Gastrocnemius medialis (tissue), 4 donors: ENCODE measurements around the gene C4orf36. TPM values are rescaled to one million over a fixed set of nuclear protein-coding genes. Genes with fewer than 3 reads are reported as not detected.
A peak's percentile ranks its signal among the peaks of the same experiment; 100 is the strongest.

Source experiments
- ATAC-seq, 2 donors: fragments of 150-250 bp; one replicate each; pipeline ENCODE4 v1.9.1; 2016
- DNase-seq, 2 donors: peaks; one replicate each; pipeline ENCODE4 v3.0.0-alpha.2; 2019
- H3K27ac ChIP-seq, 4 donors: fragments of 200-600 bp; sonication (generic); 1 replicate in 1 of 4; 2 replicates in 3 of 4; pipeline ENCODE4 v1.5.1; 2016 to 2018; ENCODE audit warnings: mild to moderate bottlenecking in 2 of 4, moderate library complexity in 1 of 4
- H3K27me3 ChIP-seq, 3 donors: fragments of 200-600 bp; sonication (generic) in 2 of 3; 1 replicate in 1 of 3; 2 replicates in 2 of 3; pipeline versions ENCODE4 v1.5.1 to v1.6.0; 2016 to 2019; ENCODE audit warnings: mild to moderate bottlenecking in 1 of 3, moderate library complexity in 1 of 3
- H3K36me3 ChIP-seq, 2 donors: fragments of 200-600 bp; sonication (generic) in 1 of 2; one replicate each; pipeline ENCODE4 v1.5.1; 2017 to 2018
- H3K4me1 ChIP-seq, 2 donors: fragments of 200-600 bp; sonication (generic) in 1 of 2; one replicate each; pipeline ENCODE4 v1.5.1; 2016 to 2017; ENCODE audit warnings: mild to moderate bottlenecking in 2 of 2
- H3K4me3 ChIP-seq, 4 donors: fragments of 200-600 bp; sonication (generic) in 3 of 4; 1 replicate in 1 of 4; 2 replicates in 3 of 4; pipeline ENCODE4 v1.5.1; 2016 to 2019; ENCODE audit warnings: mild to moderate bottlenecking in 2 of 4
- H3K9me3 ChIP-seq, 3 donors: fragments of 200-600 bp; sonication (generic) in 2 of 3; 1 replicate in 1 of 3; 2 replicates in 2 of 3; pipeline ENCODE4 v1.5.1; 2016 to 2019
- CTCF ChIP-seq, 5 experiments: fragments of 450-650 bp in 3 of 5; fragments of 200-600 bp in 2 of 5; sonication (generic) in 2 of 5; IDR thresholded peaks in 4 of 5; conservative IDR thresholded peaks in 1 of 5; 1 replicate in 4 of 5; 2 replicates in 1 of 5; pipeline ENCODE4 v1.5.1; 2016 to 2019; ENCODE audit warnings: antibody characterized with exemption in 5 of 5, mild to moderate bottlenecking in 3 of 5, moderate library complexity in 3 of 5
- POLR2A ChIP-seq, 2 donors: fragments of 450-650 bp; IDR thresholded peaks; one replicate each; pipeline ENCODE4 v1.6.1; 2017; ENCODE audit warnings: antibody characterized with exemption in 2 of 2, mild to moderate bottlenecking in 2 of 2, moderate library complexity in 2 of 2
- in situ Hi-C, 4 donors: fragments of 200-750 bp; cut with MboI; loops; one replicate each; pipeline versions ENCODE4 v1.15.0 to v1.8.0; 2017; ENCODE audit warnings: low sequenced_read_pairs in 4 of 4
- intact Hi-C: fragments of 100-400 bp; cut with DNase I; formaldehyde crosslinking; loops from one replicate; pipeline ENCODE4 v1.15.1; 2023; ENCODE audit warnings: low total_unique reads
- total RNA-seq, 4 donors: library from RNA; depleted of rRNA; stranded (reverse); fragments of >200 nt; gene quantifications; one replicate each; pipeline versions ENCODE4 v1.1.0 to v1.2.3, GENCODE V29; 2016

Gene C4orf36
- total RNA-seq, 4 donors from 2014 or later, result 0.38 TPM; not detected in 3

DNA sequence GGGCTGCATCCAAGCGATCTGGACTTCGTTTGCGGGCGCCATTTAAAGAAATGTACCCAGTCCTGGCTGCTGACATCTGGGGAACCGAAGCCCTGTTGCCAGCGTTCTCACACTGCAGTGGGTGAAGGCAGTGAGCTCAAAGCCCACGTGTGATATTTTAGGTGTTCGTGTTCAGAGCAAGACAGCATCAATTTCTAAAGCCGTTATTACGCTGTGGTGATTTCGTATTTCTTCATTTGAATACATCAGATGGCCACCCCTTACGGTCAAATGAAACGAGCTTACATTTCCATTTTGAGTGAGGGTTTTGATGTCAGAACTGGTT is 376 bp upstream of the C4orf36 start:
- peaks cover 7 to 8% of the 10 kb centered on the region in 2 donors for H3K4me1 ChIP-seq
- TF ChIP-seq CTCF (IDR thresholded peaks at IDR 0.05 in 4 of 5, conservative IDR thresholded peaks at IDR 0.05 in 1 of 5), result no peak
- TF ChIP-seq POLR2A (IDR thresholded peaks at IDR 0.05), result no peak
- intact Hi-C loops, result loop anchor here (10.0 kb wide), 2 partner anchors 298 to 342 kb away; partner anchors contain the start of gene PTPN13
- no peaks in the 10 kb centered on the region for H3K9me3 ChIP-seq
- H3K4me3 ChIP-seq, result peak overlapping the region; percentile 71 to 92 (median 84)
- no peaks in the 10 kb centered on the region for H3K27me3 ChIP-seq
- H3K36me3 ChIP-seq, result no peaks in the 10 kb centered on the region
- DNase-seq (no peak), ATAC-seq (no peak)
- in situ Hi-C loops, result no loop called here
- H3K27ac ChIP-seq, result peak overlapping the region in 2 of 4 donors; percentile 36 to 50

GRCh38 chr4:86890790-86891189 is 1.4 kb downstream of the C4orf36 start:
- in situ Hi-C loops, result no loop called here
- no peak for TF ChIP-seq CTCF (IDR thresholded peaks at IDR 0.05 in 4 of 5, conservative IDR thresholded peaks at IDR 0.05 in 1 of 5)
- no peak for TF ChIP-seq POLR2A (IDR thresholded peaks at IDR 0.05)
- H3K4me3 ChIP-seq, result no peak overlapping the region
- no peaks in the 10 kb centered on the region for H3K27me3 ChIP-seq
- intact Hi-C loops, result loop anchor here (10.0 kb wide), 2 partner anchors 296 to 344 kb away; partner anchors contain the start of gene PTPN13
- H3K9me3 ChIP-seq, result no peaks in the 10 kb centered on the region
- no peak for ATAC-seq
- peaks cover 0 to 3% of the 10 kb centered on the region in 2 donors for H3K4me1 ChIP-seq
- no peak overlapping the region for H3K27ac ChIP-seq
- no peaks in the 10 kb centered on the region for H3K36me3 ChIP-seq
- no peak for DNase-seq

GRCh38 chr4:86879641-86880040 is 12.6 kb downstream of the C4orf36 start:
- DNase-seq, result no peak
- no peak for ATAC-seq
- H3K27me3 ChIP-seq, result no peaks in the 10 kb centered on the region
- H3K4me1 ChIP-seq, result no peaks in the 10 kb centered on the region
- no peaks in the 10 kb centered on the region for H3K9me3 ChIP-seq
- intact Hi-C loops (no loop called here), in situ Hi-C loops (no loop called here)
- no peak overlapping the region for H3K27ac ChIP-seq
- no peaks in the 10 kb centered on the region for H3K36me3 ChIP-seq
- no peak overlapping the region for H3K4me3 ChIP-seq
- TF ChIP-seq POLR2A (IDR thresholded peaks at IDR 0.05) (no peak), CTCF (IDR thresholded peaks at IDR 0.05 in 4 of 5, conservative IDR thresholded peaks at IDR 0.05 in 1 of 5) (no peak)

DNA sequence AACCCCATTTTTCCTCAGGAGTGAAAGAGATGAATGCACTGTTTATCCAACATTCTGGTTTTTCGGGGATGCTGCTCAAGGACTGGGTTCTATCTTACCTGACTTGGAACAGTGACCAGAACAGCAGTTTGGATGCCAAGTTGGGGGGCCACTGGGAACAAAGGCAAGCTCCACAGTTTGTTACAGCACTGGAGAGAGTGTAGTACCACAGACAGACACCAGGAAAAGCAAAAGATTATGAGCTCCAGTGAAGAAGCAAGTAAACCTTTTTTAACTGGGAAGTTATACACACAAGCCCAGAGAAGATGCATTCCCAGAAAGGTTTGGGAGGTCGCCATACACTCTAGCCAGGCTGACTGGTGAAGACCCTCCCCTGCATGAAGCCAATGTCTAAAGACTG is 13.6 kb downstream of the C4orf36 start:
- in situ Hi-C loops, result no loop called here
- no peak for DNase-seq

More for the DNA sequence above, 13.6 kb downstream of the C4orf36 start:
- H3K4me1 ChIP-seq, result no peaks in the 10 kb centered on the region
- H3K36me3 ChIP-seq, result no peaks in the 10 kb centered on the region
- H3K9me3 ChIP-seq, result no peaks in the 10 kb centered on the region
- H3K27me3 ChIP-seq, result no peaks in the 10 kb centered on the region
- TF ChIP-seq POLR2A (IDR thresholded peaks at IDR 0.05), result no peak
- TF ChIP-seq CTCF (IDR thresholded peaks at IDR 0.05 in 4 of 5, conservative IDR thresholded peaks at IDR 0.05 in 1 of 5), result no peak
- no peak overlapping the region for H3K27ac ChIP-seq
- ATAC-seq, result no peak
- H3K4me3 ChIP-seq, result no peak overlapping the region
- intact Hi-C loops, result no loop called here
